Measurements from ENCODE around the gene DOCK8. TPM values are rescaled to one million over a fixed set of nuclear protein-coding genes. Genes with fewer than 3 reads are reported as not detected.

DOCK8 gene
- total RNA-seq, result 0.46 and 1.3 TPM in 2 replicates

DNA sequence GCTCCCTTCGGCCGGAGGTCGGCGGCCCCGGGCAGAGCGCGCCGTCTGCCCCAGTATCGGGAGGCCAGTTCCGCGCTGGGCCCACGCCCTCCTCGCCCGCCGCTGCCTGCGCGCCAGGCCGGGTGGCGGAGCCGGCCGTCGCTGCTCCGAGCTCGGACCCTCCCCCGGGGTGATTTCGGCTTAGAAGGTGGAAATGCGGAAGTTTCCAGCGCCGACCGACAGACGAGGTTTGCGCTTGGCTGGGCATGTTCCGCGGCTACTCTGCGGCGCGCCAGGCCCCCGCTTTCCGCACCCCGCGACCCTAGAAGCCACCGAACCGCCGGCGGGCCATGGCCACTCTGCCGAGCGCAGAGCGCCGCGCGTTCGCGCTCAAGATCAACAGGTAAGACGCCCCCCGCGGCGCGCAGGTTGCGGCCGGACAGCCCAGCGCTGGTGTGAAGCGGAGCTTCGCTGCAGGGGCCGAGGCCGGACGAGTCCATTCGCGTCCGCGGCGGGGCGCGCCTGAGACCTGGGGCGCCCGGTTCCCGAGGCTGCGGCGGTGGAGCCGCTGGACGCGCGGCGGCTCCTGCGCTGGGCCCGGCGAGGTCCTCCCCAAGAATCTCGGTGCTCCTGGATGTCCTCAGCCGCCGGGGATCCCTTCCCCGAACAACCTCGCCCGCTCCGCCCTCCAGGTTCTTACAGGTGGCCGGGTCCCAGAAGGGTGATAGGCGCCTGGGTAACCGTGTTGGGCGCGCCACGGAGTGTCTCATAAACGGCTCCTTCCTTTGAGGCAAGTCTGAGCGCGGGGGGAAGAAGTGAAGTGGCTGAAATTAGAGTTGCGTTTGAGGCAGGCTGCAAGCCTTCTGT lies at the start of gene DOCK8:
Gene DOCK8 (plus strand): TSS at position 218 of the 846 bp plus-strand sequence. CDS start 112 bp downstream, at position 330.

GRCh38 chr9:178970-179383 lies 35.7 kb upstream of the DOCK8 start, which contains the start of gene ZNG1A:
TSS of gene ZNG1A (minus strand) at chr9:179056. CDS start at chr9:178969, 87 bp downstream.

DNA sequence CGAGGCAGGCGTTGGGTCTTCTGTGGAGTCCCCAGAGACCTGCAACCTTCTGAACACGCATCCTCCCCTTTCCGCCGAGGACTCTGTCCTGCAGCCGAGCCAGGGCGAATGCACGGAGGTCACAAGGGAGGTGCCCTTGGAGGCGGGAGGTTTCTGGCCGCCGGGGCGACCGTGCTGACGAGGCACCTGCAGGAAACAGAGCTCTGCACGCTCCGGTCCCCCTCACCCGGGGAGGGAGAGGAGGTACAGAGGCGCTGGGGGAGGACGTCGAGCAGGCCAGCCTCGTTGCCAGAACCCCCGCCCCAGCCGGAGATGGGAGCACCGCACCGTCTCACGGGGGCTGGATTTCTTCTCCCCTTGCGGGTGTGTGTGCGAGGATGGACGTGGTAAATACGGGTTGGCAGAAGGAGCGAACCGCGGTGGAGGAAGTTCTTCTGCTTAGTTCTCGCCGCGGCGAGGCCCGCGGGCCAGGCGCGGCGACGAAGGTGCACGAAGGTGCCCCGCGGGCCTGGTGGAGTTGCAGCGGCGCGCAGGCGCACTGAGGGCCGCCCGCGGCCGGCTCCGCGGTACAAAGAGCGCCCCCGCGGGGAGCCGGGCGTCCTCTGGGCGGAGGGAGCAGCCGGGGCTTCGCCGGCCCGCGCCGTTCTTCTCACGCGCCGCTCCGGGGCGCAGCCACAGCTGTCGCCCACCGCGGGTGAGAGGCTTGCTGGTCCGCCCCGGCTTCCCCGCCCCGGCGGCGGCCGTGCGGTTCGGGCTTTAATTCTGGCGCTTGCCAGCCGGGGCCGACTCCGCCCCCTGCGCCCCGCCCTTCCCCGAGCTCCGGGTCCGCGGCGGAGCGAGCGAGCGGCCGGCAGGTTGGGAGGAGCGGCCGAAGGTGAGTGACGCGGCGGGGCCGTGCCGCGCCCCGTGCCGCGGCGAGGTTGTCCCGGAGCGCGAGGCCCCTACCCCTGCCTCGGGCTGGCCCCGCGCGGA lies 289.5 kb downstream of the DOCK8 start, which contains the start of gene KANK1:
Gene KANK1 (plus strand): TSS at position 815 of the 972 bp plus-strand sequence.

Other genes with a start within 250 kb of the DOCK8 start
- 3.5 and 3.6 TPM in 2 replicates for gene WASHC1, start 185.4 kb upstream of the DOCK8 start, total RNA-seq
- not detected in 2 replicates for gene FOXD4, start 96.4 kb upstream of the DOCK8 start, total RNA-seq
- 33.5 and 43.6 TPM in 2 replicates for gene ZNG1A, start 35.8 kb upstream of the DOCK8 start, total RNA-seq